Neural cell (in vitro differentiated cells): ENCODE measurements around the gene CD2BP2. TPM values are rescaled to one million over a fixed set of nuclear protein-coding genes. Genes with fewer than 3 reads are reported as not detected.

Source experiments
- H2AFZ ChIP-seq: fragments of 200-600, 300-800 bp; sonication (generic), shearing (Covaris generic); 2 replicates; pipeline ENCODE4 v1.6.0; 2014; ENCODE audit warnings: low read depth, mild to moderate bottlenecking, antibody characterized with exemption, low read length, moderate library complexity
- H3F3A ChIP-seq: fragments of 200-600 bp; shearing (Covaris generic); 2 replicates; pipeline ENCODE4 v1.6.1; 2016; ENCODE audit warnings: mild to moderate bottlenecking, moderate library complexity, mixed read lengths, antibody characterized with exemption, low read length; ENCODE audit not compliant: insufficient read depth, poor library complexity, severe bottlenecking
- H3K27ac ChIP-seq: fragments of 200-600, 300-800 bp; sonication (generic), shearing (Covaris generic); 2 replicates; pipeline ENCODE4 v1.5.1; 2014; ENCODE audit warnings: mild to moderate bottlenecking, low read length, moderate library complexity
- H3K27me3 ChIP-seq: fragments of 300-800, 200-600 bp; sonication (generic), shearing (Covaris generic); 2 replicates; pipeline ENCODE4 v1.6.0; 2014; ENCODE audit warnings: mild to moderate bottlenecking, low read depth, low read length, moderate library complexity; ENCODE audit not compliant: insufficient read depth
- H3K36me3 ChIP-seq: fragments of 300-800, 200-600 bp; sonication (generic), shearing (Covaris generic); 2 replicates; pipeline ENCODE4 v1.5.1; 2014; ENCODE audit warnings: mild to moderate bottlenecking, antibody characterized with exemption, low read length, moderate library complexity; ENCODE audit not compliant: insufficient read depth
- H3K4me2 ChIP-seq: fragments of 300-800, 200-600 bp; sonication (generic), shearing (Covaris generic); 2 replicates; pipeline ENCODE4 v1.6.0; 2014; ENCODE audit warnings: mild to moderate bottlenecking, low read length
- H3K4me3 ChIP-seq: fragments of 300-800, 200-600 bp; sonication (generic), shearing (Covaris generic); 2 replicates; pipeline ENCODE4 v1.5.1; 2014; ENCODE audit warnings: mild to moderate bottlenecking, low read length, moderate library complexity
- H3K79me2 ChIP-seq: fragments of 200-600 bp; shearing (Covaris generic); replicated peaks from 2 replicates; pipeline ENCODE4 v1.6.0; 2014; ENCODE audit warnings: mild to moderate bottlenecking, low read length, moderate library complexity; ENCODE audit not compliant: insufficient read depth
- H3K9ac ChIP-seq: fragments of 300-800, 200-600 bp; sonication (generic), shearing (Covaris generic); 2 replicates; pipeline ENCODE4 v1.6.1; 2016; ENCODE audit warnings: mild to moderate bottlenecking, low read length, mixed read lengths
- H3K9me2 ChIP-seq: fragments of 200-600 bp; shearing (Covaris generic); 2 replicates; pipeline ENCODE4 v1.6.1; 2016; ENCODE audit warnings: mild to moderate bottlenecking, low read length, mixed read lengths; ENCODE audit not compliant: insufficient read depth
- H3K9me3 ChIP-seq: fragments of 200-600, 300-800 bp; sonication (generic), shearing (Covaris generic); 2 replicates; pipeline ENCODE4 v1.6.1; 2016; ENCODE audit warnings: mild to moderate bottlenecking, mixed run types, low read length, moderate library complexity, mixed read lengths
- H4K20me1 ChIP-seq: fragments of 200-600 bp; shearing (Covaris generic); 2 replicates; pipeline ENCODE4 v1.6.1; 2016; ENCODE audit warnings: mild to moderate bottlenecking, mixed run types; ENCODE audit not compliant: insufficient read depth
- EP300 ChIP-seq: fragments of 450-650 bp; conservative IDR thresholded peaks from 2 replicates; pipeline ENCODE4 v1.6.1; 2014; ENCODE audit warnings: antibody characterized with exemption, mild to moderate bottlenecking, moderate library complexity; ENCODE audit not compliant: poor library complexity, severe bottlenecking
- EZH2 ChIP-seq: fragments of 200-600, 300-800 bp; shearing (Covaris generic), sonication (generic); IDR thresholded peaks from 2 replicates; pipeline ENCODE4 v1.6.1; 2014; ENCODE audit warnings: antibody characterized with exemption, low read length, borderline replicate concordance, mild to moderate bottlenecking; ENCODE audit not compliant: insufficient read depth, poor library complexity, severe bottlenecking
- MXI1 ChIP-seq: fragments of 450-650 bp; conservative IDR thresholded peaks from 2 replicates; pipeline ENCODE4 v1.6.1; 2014; ENCODE audit warnings: antibody characterized with exemption, mild to moderate bottlenecking; ENCODE audit not compliant: poor library complexity, severe bottlenecking
- POLR2AphosphoS5 ChIP-seq: IDR thresholded peaks from 2 replicates; pipeline ENCODE4 v1.6.1; 2012
- RAD21 ChIP-seq: fragments of 450-650 bp; conservative IDR thresholded peaks from 2 replicates; pipeline ENCODE4 v1.6.1; 2014; ENCODE audit warnings: antibody characterized with exemption, mild to moderate bottlenecking, moderate library complexity
- SMC3 ChIP-seq: fragments of 450-650 bp; conservative IDR thresholded peaks from 2 replicates; pipeline ENCODE4 v1.6.1; 2014; ENCODE audit warnings: antibody characterized with exemption, mild to moderate bottlenecking, moderate library complexity; ENCODE audit not compliant: poor library complexity
- TAF1 ChIP-seq: IDR thresholded peaks from 2 replicates; pipeline ENCODE4 v1.6.1; 2012; ENCODE audit warnings: low read depth
- polyA plus RNA-seq: library from polyadenylated mRNA; depleted of rRNA; stranded (reverse); fragments of >200 nt; gene quantifications from 2 replicates; pipeline ENCODE4 v1.2.3, GENCODE V29; 2014
- TF ChIP-seq, protein P1 (sequence below): fragments of 450-650 bp; IDR thresholded peaks from 2 replicates; pipeline ENCODE4 v1.5.1; 2014; ENCODE audit warnings: antibody characterized with exemption, mild to moderate bottlenecking, moderate library complexity; ENCODE audit not compliant: poor library complexity, severe bottlenecking

The CD2BP2 gene
- polyA plus RNA-seq, 1 donor from 2014 or later = 76.3 TPM

DNA sequence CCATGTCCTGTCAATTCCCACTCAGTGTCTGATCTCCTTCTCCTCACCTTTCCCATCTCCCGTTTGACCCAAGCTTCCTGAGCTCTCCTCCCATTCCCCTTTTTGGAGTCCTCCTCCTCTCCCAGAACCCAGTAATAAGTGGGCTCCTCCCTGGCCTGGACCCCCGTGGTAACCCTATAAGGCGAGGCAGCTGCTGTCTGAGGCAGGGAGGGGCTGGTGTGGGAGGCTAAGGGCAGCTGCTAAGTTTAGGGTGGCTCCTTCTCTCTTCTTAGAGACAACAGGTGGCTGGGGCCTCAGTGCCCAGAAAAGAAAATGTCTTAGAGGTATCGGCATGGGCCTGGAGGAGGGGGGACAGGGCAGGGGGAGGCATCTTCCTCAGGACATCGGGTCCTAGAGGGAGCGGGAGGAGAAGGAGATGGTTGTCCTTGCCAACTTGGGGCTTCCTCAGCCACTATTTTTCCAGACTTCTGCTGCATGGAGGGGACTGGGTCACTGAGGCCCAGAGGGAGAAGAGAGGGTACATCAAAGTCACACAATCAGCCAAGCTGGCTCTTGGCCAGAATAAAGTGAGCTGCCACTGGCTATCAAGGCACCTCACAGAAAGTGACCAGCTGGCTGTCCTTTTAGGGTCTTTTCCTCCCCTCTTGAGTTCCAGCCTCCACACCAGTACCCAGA, 17.1 kb upstream of the CD2BP2 start:
- Histone ChIP-seq H3K9me2 (no peaks in the 10 kb centered on the region), H3K79me2 (peaks cover 27% of the 10 kb centered on the region), H3F3A (no peaks in the 10 kb centered on the region), H2AFZ (no peak overlapping the region), H3K4me3 (no peak overlapping the region), H3K27ac (peak overlapping the region; percentile 98), H3K9me3 (no peaks in the 10 kb centered on the region), H3K27me3 (no peaks in the 10 kb centered on the region), H3K36me3 (no peaks in the 10 kb centered on the region), H3K4me2 (no peak overlapping the region), H4K20me1 (peaks cover 20% of the 10 kb centered on the region), H3K9ac (peak overlapping the region; percentile 82)
- TF ChIP-seq TAF1 (no peak), EZH2 (no peak), RAD21 (no peak)

DNA sequence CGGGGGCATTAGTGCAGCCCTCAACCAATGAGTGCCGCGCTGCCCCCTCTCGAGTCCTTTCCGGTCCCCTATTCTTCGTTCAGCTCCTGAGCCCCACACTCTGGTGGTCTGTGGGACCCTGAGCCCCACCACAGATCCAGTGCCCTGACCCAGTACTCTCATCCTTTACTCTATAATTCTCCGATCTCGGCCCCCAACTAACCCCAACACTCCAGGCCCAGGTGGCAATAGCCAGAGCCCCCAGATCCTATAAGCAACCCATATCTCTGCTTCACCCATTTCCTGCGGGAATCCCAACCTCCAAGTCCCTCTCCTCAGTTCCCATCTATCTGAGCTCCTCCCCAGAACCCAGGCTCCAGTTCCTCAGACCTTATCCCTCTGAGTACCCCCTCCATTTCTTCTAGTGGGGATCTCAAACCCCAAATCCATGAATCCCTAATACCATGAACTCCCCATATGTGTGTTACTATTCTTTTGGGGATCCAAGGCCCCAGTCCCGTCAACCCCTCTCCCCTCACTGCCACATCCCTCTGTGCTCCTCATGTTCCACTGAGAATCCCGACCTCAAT, 16.2 kb upstream of the CD2BP2 start:
- peak overlapping the region; percentile 98 for H3K27ac ChIP-seq

DNA sequence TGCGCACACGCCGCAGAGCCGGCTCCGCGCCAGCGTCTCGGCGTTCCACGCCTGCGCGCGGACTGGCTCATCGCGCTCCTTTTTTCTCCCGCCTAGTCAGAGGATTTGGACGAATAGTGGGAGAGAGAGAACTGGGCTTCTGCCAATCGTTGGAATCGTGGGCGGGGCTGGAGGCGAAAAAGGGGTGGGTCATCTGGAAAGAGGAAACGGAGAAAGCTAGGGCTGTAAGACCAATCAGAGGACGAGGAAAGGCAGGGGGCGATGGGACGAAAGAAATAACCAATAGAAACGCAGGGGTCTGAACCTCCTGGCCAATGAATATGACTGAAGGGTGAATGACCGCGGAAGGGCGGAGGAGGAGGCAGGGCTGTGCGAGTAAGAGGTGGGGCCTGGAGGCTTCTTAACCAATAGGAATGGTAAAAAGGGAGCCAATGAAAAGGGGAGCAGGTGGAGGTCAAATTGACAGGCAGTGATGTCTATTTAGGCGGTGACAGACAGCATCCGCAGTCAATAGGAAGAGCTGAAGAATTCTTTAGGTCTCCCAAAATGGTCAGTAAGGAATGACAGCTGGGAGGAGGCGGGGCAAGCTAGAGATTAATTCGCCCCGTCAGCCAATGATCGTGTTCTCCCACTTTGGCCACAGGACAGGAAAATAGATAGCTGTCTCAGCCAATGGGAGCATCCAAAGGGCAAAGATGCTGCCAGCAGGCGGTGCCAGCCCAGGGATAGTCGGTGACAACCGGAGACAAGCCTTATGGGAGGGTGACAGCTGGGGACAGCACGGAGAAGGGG, 15.5 kb upstream of the CD2BP2 start, which contains the start of gene TBC1D10B:
TBC1D10B (minus strand) TSS at position 39 of the 792 bp plus-strand sequence. CDS start 311 bp downstream, outside the sequence.
- Histone ChIP-seq H3K27ac (peak within 1 kb of the TSS; percentile 98), H4K20me1 (peaks cover 24% of the 10 kb centered on the region), H3K9me3 (no peaks in the 10 kb centered on the region), H3K4me3 (peak within 1 kb of the TSS; percentile 97), H3K4me2 (peak within 1 kb of the TSS; percentile 98), H3F3A (no peaks in the 10 kb centered on the region), H3K36me3 (no peaks in the 10 kb centered on the region), H3K9me2 (no peaks in the 10 kb centered on the region), H3K9ac (peak within 1 kb of the TSS; percentile 85), H3K79me2 (peaks cover 42% of the 10 kb centered on the region), H3K27me3 (no peaks in the 10 kb centered on the region), H2AFZ (peak within 1 kb of the TSS; percentile 56)
- TF ChIP-seq POLR2AphosphoS5 = peak; percentile 79
- TF ChIP-seq EZH2 = no peak
- TF ChIP-seq, protein P1, sequence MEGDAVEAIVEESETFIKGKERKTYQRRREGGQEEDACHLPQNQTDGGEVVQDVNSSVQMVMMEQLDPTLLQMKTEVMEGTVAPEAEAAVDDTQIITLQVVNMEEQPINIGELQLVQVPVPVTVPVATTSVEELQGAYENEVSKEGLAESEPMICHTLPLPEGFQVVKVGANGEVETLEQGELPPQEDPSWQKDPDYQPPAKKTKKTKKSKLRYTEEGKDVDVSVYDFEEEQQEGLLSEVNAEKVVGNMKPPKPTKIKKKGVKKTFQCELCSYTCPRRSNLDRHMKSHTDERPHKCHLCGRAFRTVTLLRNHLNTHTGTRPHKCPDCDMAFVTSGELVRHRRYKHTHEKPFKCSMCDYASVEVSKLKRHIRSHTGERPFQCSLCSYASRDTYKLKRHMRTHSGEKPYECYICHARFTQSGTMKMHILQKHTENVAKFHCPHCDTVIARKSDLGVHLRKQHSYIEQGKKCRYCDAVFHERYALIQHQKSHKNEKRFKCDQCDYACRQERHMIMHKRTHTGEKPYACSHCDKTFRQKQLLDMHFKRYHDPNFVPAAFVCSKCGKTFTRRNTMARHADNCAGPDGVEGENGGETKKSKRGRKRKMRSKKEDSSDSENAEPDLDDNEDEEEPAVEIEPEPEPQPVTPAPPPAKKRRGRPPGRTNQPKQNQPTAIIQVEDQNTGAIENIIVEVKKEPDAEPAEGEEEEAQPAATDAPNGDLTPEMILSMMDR = peak; percentile 75
- peak; percentile 94 for TF ChIP-seq EP300
- TF ChIP-seq TAF1 = no peak

More for the DNA sequence above, 16.2 kb upstream of the CD2BP2 start:
- no peaks in the 10 kb centered on the region for H3K36me3 ChIP-seq
- H2AFZ ChIP-seq = peak overlapping the region; percentile 56
- TF ChIP-seq RAD21 (peak; percentile 56), EZH2 (no peak), SMC3 (peak; percentile 62), MXI1 (peak; percentile 27)
- TF ChIP-seq, protein P1 = peak; percentile 30
- H3K79me2 ChIP-seq = peaks cover 35% of the 10 kb centered on the region
- no peaks in the 10 kb centered on the region for H3K9me2 ChIP-seq
- peak overlapping the region; percentile 82 for H3K9ac ChIP-seq
- peak overlapping the region; percentile 63 for H3K4me3 ChIP-seq
- H3K27me3 ChIP-seq = no peaks in the 10 kb centered on the region
- peaks cover 20% of the 10 kb centered on the region for H4K20me1 ChIP-seq
- H3F3A ChIP-seq = no peaks in the 10 kb centered on the region
- no peaks in the 10 kb centered on the region for H3K9me3 ChIP-seq
- H3K4me2 ChIP-seq = peak overlapping the region; percentile 53
